ENCODE results near the gene TGFBI. TPM values are rescaled to one million over a fixed set of nuclear protein-coding genes. Genes with fewer than 3 reads are reported as not detected.

TGFBI gene
- total and polyA plus RNA-seq, 11 donors, result 31.8 to 206 (median 50.0) TPM

DNA sequence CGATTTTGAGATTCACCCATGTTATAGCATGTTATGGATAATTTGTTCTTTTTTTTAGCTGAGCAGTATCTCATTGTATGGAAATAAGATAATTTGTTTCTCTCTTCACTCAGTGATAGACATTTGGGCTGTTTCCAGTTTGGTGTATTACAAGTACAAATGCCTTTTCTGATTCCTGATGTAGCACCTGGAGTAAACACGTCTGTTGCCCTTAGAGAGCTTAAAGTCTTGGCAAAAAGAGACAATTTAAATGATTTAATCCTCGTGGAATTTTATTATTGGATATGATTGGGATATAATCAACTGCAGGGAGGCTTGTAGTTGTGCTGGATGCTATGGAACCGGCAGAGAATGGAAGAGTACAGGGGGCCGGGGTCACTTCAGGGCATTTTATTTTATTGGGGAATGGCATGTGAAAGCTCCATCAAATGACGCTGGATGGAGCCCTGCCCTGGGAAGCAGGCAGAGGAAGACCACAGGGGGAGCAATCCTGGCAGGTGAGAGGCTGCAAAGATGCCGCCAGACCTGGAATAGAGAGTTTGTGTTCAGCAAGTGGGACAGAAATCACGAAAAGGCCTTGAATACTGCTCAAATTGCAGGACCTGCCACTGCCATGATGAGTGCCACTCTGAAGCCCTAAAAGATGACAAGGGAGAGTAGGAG, 31.0 kb upstream of the TGFBI start:
- no peak overlapping the region for H3K4me3 ChIP-seq
- no peaks in the 10 kb centered on the region for H3K36me3 ChIP-seq
- peaks cover 0 to 54% (median 10%) of the 10 kb centered on the region in 12 donors for H3K4me1 ChIP-seq
- DNase-seq, result no peak
- WGBS, 4 donors, result 79 to 85% (median 82%) methylated on average over 8 of the region's 8 CpGs
- no peak overlapping the region for H3K27ac ChIP-seq
- intact Hi-C loops (cut with DNase I), result no loop called here
- H3K27me3 ChIP-seq, result no peaks in the 10 kb centered on the region
- ATAC-seq, result no peak
- H3K9me3 ChIP-seq, result no peaks in the 10 kb centered on the region
- no peak for TF ChIP-seq POLR2A (IDR thresholded peaks at IDR 0.05)
- TF ChIP-seq, protein P1, sequence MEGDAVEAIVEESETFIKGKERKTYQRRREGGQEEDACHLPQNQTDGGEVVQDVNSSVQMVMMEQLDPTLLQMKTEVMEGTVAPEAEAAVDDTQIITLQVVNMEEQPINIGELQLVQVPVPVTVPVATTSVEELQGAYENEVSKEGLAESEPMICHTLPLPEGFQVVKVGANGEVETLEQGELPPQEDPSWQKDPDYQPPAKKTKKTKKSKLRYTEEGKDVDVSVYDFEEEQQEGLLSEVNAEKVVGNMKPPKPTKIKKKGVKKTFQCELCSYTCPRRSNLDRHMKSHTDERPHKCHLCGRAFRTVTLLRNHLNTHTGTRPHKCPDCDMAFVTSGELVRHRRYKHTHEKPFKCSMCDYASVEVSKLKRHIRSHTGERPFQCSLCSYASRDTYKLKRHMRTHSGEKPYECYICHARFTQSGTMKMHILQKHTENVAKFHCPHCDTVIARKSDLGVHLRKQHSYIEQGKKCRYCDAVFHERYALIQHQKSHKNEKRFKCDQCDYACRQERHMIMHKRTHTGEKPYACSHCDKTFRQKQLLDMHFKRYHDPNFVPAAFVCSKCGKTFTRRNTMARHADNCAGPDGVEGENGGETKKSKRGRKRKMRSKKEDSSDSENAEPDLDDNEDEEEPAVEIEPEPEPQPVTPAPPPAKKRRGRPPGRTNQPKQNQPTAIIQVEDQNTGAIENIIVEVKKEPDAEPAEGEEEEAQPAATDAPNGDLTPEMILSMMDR (IDR thresholded peaks at IDR 0.05), result no peak

DNA sequence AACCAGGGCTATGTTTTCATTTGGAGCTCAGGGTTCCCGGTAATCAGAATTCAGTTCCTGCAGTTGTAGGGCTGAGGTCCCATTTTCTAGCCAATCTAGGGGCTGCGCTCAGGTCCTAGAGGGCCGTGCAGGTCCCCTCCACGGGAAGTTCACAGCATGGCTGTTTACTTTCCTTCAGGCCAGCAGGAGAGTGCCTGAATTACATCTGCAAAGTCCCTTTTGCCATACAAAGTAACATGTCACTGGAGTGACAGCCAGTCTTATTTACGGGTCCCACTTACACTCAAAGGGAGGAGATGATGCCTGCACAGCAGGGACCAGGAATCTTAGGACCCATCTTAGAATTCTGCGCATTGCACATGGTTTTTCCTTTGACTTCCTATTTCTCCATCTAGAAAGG, 29.9 kb upstream of the TGFBI start:
- H3K4me3 ChIP-seq, result no peak overlapping the region
- no peaks in the 10 kb centered on the region for H3K9me3 ChIP-seq
- no peaks in the 10 kb centered on the region for H3K36me3 ChIP-seq
- DNase-seq, result no peak
- peak overlapping the region in 2 of 12 donors; percentile 9 to 87 for H3K27ac ChIP-seq
- no peak for TF ChIP-seq POLR2A (IDR thresholded peaks at IDR 0.05)
- TF ChIP-seq, protein P1 (IDR thresholded peaks at IDR 0.05), result no peak
- intact Hi-C loops (cut with DNase I), result no loop called here
- 74 to 97% (median 81%) methylated on average over 6 of the region's 6 CpGs for WGBS, 4 donors
- no peaks in the 10 kb centered on the region for H3K27me3 ChIP-seq
- H3K4me1 ChIP-seq, result peaks cover 0 to 51% (median 7%) of the 10 kb centered on the region in 12 donors
- ATAC-seq, result no peak

DNA sequence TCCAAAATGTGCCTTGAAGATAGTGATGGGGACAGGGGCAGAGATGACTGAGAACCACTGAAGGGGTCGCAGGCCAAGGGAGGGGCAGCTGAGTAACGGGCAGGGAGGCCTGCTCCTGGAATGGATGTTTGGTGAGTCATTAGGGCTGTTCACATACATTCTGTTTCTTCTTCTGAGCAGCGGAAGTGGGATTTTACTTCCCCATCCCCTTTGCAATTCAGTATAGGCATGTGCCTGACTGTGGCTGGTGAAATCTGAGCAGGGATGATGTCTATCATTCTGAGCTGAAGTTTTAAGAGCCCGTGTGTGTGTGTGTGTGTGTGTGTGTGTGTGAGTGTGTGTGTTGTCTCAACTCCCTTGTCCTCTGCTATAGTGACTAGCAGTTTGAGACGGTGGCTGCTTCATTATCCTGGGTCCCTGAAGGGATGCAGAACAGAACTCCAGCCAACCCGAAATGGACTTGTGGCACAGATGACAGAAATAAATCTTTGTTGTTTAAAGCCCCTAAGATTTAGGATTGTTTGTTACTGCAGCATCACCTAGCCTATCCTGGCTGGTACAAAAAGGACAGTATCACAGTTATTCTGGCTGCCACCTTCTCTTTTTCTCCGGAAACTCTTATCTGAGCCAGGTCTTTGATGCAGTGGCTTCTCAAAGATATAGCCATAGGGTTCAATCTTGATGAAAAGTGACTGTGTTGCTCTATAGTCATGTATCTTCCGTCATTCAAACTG, 29.2 kb upstream of the TGFBI start:
- intact Hi-C loops (cut with DNase I), result no loop called here
- H3K9me3 ChIP-seq, result no peaks in the 10 kb centered on the region
- peak overlapping the region in 2 of 12 donors; percentile 9 to 87 for H3K27ac ChIP-seq
- no peak overlapping the region for H3K4me3 ChIP-seq
- ATAC-seq (peak; percentile 28 to 78 (median 53)), DNase-seq (no peak)
- H3K36me3 ChIP-seq, result no peaks in the 10 kb centered on the region
- H3K27me3 ChIP-seq, result no peaks in the 10 kb centered on the region
- peaks cover 0 to 44% (median 2%) of the 10 kb centered on the region in 12 donors for H3K4me1 ChIP-seq
- TF ChIP-seq, protein P1 (IDR thresholded peaks at IDR 0.05), result no peak
- TF ChIP-seq POLR2A (IDR thresholded peaks at IDR 0.05), result no peak
- WGBS, 4 donors, result 76 to 83% (median 78%) methylated on average over 8 of the region's 8 CpGs

DNA sequence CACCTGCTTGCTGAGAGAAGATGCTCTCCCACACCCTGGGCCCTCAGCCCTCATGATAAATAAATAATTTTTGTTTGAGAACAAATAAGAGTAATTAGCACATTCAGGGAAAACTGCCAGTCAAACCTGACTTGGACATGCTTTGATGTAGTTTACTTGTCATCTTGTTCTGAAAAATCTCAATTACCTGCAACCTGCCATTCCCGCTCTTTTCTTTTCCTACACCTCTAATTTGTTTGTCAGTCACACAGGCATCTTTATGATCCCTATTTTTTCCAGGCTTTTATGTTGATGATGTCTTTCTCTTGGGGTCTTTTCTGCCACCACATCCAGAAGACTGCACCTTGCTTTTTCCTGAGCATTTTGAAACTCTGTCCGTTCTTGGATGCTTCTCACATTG, 28.6 kb upstream of the TGFBI start:
- H3K27ac ChIP-seq, result peak overlapping the region in 2 of 12 donors; percentile 2 to 79
- H3K9me3 ChIP-seq, result no peaks in the 10 kb centered on the region
- TF ChIP-seq, protein P1 (IDR thresholded peaks at IDR 0.05), result no peak
- TF ChIP-seq POLR2A (IDR thresholded peaks at IDR 0.05), result no peak
- peaks cover 0 to 42% (median 2%) of the 10 kb centered on the region in 12 donors for H3K4me1 ChIP-seq
- no peak for ATAC-seq
- H3K4me3 ChIP-seq, result no peak overlapping the region
- no peaks in the 10 kb centered on the region for H3K27me3 ChIP-seq
- intact Hi-C loops (cut with DNase I), result no loop called here
- WGBS, 4 donors, result 92 to 99% (median 96%) methylated on average over 2 of the region's 2 CpGs
- no peaks in the 10 kb centered on the region for H3K36me3 ChIP-seq
- DNase-seq, result no peak
